Astrocyte of the spinal cord (primary cell): Measurements from ENCODE around the gene TNFSF13.
"Not testable (repeated sequence)": the region's sequence is repeated elsewhere in the genome, so short reads cannot be mapped to it uniquely, and the experiment has no call there.

Experiments used
- DNase-seq: peaks from one replicate; pipeline ENCODE4 v3.0.0; 2011; ENCODE audit warnings: low read depth, low spot score
- H3K4me3 ChIP-seq: 2 replicates; pipeline ENCODE4 v1.5.1; 2011; ENCODE audit warnings: low read depth, mild to moderate bottlenecking, low read length, moderate library complexity
- CTCF ChIP-seq: IDR thresholded peaks from 2 replicates; pipeline ENCODE4 v1.5.1; 2012; ENCODE audit warnings: low read depth, mild to moderate bottlenecking, low read length, inconsistent platforms
- in situ Hi-C: cut with HindIII; loops from 2 replicates; pipeline ENCODE4 v1.10.0; 2017; ENCODE audit warnings: low sequenced_read_pairs

Gene TNFSF13

GRCh38 chr17:7591596-7591995, 33.0 kb downstream of the TNFSF13 start:
- DNase-seq: no peak
- H3K4me3 ChIP-seq: no peak overlapping the region
- TF ChIP-seq CTCF: no peak
- in situ Hi-C loops: no loop called here

GRCh38 chr17:7592422-7593021, 34.0 kb downstream of the TNFSF13 start:
- in situ Hi-C loops: no loop called here

GRCh38 chr17:7593296-7593695, 34.7 kb downstream of the TNFSF13 start:
- in situ Hi-C loops: no loop called here
- no peak for TF ChIP-seq CTCF
- no peak overlapping the region for H3K4me3 ChIP-seq
- DNase-seq: no peak

More at GRCh38 chr17:7592422-7593021, 34.0 kb downstream of the TNFSF13 start:
- no peak for TF ChIP-seq CTCF
- DNase-seq: no peak
- no peak overlapping the region for H3K4me3 ChIP-seq

GRCh38 chr17:7597561-7597960, 39.0 kb downstream of the TNFSF13 start:
- in situ Hi-C loops, DNase-seq: not testable (repeated sequence)

GRCh38 chr17:7606280-7606679, 47.7 kb downstream of the TNFSF13 start:
- in situ Hi-C loops: no loop called here
- H3K4me3 ChIP-seq: no peak overlapping the region
- TF ChIP-seq CTCF: no peak

More at GRCh38 chr17:7597561-7597960, 39.0 kb downstream of the TNFSF13 start:
- not testable (repeated sequence) for H3K4me3 ChIP-seq

GRCh38 chr17:7610641-7611040, 52.1 kb downstream of the TNFSF13 start:
- no peak overlapping the region for H3K4me3 ChIP-seq
- no peak for DNase-seq
- in situ Hi-C loops: no loop called here
- no peak for TF ChIP-seq CTCF

More at GRCh38 chr17:7606280-7606679, 47.7 kb downstream of the TNFSF13 start:
- DNase-seq: no peak
